ENCODE measurements around the gene PLPP4.
"Not testable (repeated sequence)": the region's sequence is repeated elsewhere in the genome, so short reads cannot be mapped to it uniquely, and the experiment has no call there.

Gene PLPP4

DNA sequence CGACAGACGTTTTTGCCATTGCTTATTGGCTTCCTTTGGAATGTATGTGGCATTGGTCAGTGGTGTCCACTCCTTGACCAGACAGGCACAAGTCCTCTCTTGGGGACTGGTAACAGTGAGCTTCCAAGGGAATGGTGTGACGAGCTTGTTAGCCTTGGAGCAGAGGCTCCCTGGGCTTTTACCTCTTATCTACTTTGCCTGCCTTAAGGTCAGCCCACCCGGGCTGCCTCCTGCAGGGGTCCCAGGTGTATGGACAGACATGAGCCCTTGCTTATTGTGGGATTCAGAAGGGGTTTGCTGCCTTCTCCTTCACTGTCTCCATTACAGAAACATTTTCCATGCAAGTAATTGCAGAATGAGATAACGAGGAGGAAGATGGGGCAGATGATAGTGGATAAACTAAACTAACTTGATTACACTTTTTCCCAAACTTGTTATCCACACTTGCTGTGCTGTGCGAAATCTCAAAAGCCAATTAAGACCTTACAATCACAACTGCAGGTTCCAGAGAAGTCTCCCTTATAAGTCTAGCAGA is 29.7 kb downstream of the PLPP4 start:
- DNase-seq (ENCODE audit: low read depth, low spot score): no peak

GRCh38 chr10:120490288-120490687 is 33.3 kb downstream of the PLPP4 start:
- no peak for DNase-seq (ENCODE audit: low read depth, low spot score)

- no peak for DNase-seq (ENCODE audit: low read depth, low spot score)
Observed at GRCh38 chr10:120492346-120492745, 35.3 kb downstream of the PLPP4 start.

- DNase-seq (ENCODE audit: low read depth, low spot score): no peak
Observed at GRCh38 chr10:120493411-120494312, 36.6 kb downstream of the PLPP4 start.

GRCh38 chr10:120494313-120494710 is 37.3 kb downstream of the PLPP4 start:
- DNase-seq (ENCODE audit: low read depth, low spot score): no peak

GRCh38 chr10:120495226-120496009 is 38.4 kb downstream of the PLPP4 start:
- no peak for DNase-seq (ENCODE audit: low read depth, low spot score)

- no peak for DNase-seq (ENCODE audit: low read depth, low spot score)
Observed at GRCh38 chr10:120499883-120500282, 42.9 kb downstream of the PLPP4 start.

- DNase-seq (ENCODE audit: low read depth, low spot score): no peak
Observed at GRCh38 chr10:120503689-120504088, 46.7 kb downstream of the PLPP4 start.

DNA sequence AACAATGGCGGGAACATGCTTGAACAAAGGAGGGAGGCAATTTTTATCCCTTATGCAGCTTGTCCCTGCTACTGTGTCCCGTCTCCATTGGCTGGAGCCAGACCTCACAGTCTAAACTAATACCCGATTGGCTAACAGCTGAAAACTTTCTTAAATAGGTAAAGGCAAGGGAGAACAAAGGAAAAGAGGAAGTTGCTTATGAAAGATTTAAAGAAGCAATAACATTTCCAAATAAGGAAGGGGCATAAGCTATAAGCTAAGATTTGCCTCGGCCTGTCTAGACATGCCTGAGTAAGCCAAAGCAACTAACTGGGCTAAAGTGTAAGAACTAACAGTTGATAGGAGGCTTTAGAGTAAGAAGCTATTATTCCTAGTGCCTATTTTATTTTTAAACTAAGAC is 47.2 kb downstream of the PLPP4 start:
- DNase-seq (ENCODE audit: low read depth, low spot score): not testable (repeated sequence)

- DNase-seq (ENCODE audit: low read depth, low spot score): no peak
Observed at GRCh38 chr10:120505056-120505455, 48.0 kb downstream of the PLPP4 start.

GRCh38 chr10:120505866-120506265 is 48.8 kb downstream of the PLPP4 start:
- no peak for DNase-seq (ENCODE audit: low read depth, low spot score)

DNA sequence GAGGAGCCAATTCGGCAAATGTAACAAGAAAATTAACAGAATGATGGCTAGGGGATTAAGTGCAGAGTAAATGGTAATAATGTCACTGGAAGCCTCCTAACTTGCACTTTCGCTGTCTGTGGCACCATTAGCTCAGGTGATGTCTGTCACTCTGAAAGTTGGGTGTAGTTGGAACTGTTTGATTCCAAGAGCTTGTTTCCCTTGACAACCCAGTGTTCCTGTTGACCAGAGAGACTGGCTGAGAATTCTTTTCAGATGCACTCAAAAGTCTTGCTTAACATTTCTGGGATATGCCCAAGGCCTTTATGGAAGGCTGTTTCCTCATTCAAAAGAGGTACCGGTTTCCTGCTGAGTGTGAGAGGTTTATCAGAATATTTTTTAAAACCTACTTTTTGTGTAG is 49.6 kb downstream of the PLPP4 start:
- DNase-seq (ENCODE audit: low read depth, low spot score): no peak

- DNase-seq (ENCODE audit: low read depth, low spot score): no peak
Observed at GRCh38 chr10:120507175-120507574, 50.1 kb downstream of the PLPP4 start.

GRCh38 chr10:120507651-120508050 is 50.6 kb downstream of the PLPP4 start:
- no peak for DNase-seq (ENCODE audit: low read depth, low spot score)

GRCh38 chr10:120508393-120508792 is 51.4 kb downstream of the PLPP4 start:
- DNase-seq (ENCODE audit: low read depth, low spot score): no peak

DNA sequence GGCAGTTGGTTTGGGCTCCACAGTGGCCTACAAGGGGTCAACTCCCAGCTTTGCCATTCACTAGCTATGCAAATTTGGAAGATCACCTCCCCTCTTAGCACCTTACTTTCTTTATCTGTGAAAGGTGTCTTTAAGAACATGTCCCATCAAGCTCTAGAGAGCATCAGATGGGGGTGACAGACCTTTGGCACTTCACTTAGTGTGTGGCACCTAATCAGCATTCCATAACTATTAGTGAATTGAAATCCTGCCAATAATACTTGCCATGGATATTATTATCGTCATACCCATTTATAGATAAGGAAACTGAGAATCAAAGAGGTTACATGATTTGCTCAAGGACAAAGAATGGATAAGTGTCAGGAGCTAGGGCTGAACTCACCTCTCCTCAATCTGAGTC is 51.9 kb downstream of the PLPP4 start:
- DNase-seq (ENCODE audit: low read depth, low spot score): no peak

DNA sequence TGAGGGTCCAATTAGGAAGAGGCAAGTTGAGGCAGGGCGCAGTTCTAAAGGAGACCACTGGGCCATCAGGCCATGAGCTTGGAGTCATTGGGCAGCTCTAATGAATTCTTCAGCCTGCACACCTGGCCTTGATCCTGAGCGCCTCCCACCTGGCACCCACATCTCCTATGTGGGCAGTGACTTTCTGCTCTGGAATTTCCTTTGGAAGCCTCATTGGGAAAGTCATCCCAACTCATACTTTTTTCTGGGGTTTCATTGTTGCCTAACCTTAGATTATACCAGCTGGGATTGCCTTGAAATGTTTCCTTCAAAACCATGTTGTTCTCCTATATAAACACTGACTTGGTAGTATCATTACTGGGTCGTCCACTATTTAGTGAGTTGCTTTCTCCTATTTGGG is 54.1 kb downstream of the PLPP4 start:
- no peak for DNase-seq (ENCODE audit: low read depth, low spot score)

GRCh38 chr10:120513307-120513796 is 56.3 kb downstream of the PLPP4 start:
- no peak for DNase-seq (ENCODE audit: low read depth, low spot score)

- DNase-seq (ENCODE audit: low read depth, low spot score): no peak
Observed at GRCh38 chr10:120514035-120514620, 57.1 kb downstream of the PLPP4 start.

- DNase-seq (ENCODE audit: low read depth, low spot score): no peak
Observed at GRCh38 chr10:120514959-120515358, 57.9 kb downstream of the PLPP4 start.

DNA sequence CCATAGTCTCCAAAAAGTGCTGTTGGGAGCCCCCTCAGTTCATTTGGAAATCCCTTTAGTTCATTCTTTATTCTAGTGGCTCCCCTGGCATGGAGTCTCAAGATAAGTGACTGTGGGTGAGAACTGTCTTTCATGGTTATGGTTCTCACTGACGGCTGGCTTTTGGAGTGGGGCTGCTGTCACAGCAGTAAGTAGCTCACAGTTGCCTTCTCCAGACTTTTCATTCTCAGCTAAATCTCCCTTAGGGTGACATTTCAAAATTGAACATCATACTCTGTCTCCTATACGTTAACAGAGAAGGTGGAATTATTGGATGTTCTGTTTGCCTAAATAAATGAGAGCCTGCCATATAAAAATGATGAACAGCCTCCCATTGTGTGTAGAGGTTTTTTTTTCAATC is 58.7 kb downstream of the PLPP4 start:
- DNase-seq (ENCODE audit: low read depth, low spot score): no peak

- no peak for DNase-seq (ENCODE audit: low read depth, low spot score)
Observed at GRCh38 chr10:120516426-120516825, 59.4 kb downstream of the PLPP4 start.
